Amygdala (tissue), 56 donors: ENCODE data around the gene PCP2.

ENCODE experiments used
- DNase-seq, 56 donors: peaks; one replicate each; lab custom pipeline; 2025; lab: John Stamatoyannopoulos, UW

Gene PCP2

DNA sequence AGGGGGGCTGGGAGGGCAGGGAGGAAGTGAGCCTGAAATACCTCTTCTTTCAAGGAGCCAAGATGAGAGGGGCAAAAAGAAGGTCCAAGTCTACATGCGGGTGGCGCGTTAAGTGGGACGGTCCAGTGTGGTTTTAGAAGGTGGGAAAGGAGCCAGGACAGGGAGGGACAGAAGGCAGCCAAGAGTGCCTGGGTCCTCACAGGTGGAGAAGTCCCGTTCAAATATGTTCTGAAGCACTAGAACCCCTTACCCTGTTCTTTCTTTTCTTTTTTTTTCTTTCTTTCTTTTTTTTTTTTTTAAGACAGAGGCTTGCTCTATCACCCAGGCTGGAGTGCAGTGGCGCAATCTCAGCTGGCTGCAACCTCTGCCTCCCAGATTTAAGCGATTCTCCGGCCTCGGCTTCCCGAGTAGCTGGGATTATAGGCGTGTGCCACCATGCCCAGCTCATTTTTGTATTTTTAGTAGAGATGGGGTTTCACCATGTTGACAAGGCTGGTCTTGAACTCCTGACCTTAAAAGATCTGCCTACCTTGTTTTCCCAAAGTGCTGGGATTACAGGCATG is 30.5 kb downstream of the PCP2 start:
- DNase-seq, result no peak

DNA sequence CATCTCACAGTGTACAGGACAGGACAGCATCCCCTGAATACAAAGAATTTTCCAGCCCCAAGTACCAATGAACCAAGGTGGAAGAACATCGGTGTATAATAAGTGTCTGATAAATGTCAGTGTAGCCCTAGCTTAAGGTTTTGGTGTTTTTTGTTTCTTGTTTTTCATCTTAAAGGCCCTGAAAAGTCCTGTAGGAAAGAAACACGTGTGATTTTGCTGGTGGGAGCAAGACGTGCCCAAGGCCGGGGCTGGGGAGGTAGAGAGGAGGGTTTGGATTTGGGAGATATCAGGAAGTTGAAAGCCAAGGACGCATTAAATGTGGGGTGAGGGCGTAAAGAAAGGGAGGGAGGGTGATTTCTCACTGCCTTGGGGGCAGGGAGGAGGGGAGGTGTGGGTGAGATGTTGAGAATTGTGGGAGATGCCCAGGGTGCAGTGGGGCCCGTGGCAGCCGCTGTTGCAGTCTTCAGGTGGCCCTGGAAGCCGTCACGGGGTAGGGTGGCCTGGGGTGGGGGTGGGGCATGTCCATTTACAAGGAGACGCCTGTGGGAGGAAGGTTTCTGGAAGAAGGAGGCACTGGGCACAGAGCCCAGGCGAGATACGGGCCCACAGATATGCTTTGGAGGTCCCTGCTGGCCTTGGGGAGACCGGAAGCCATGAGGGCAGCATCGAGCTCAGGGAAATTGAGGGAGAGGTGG is 31.1 kb downstream of the PCP2 start:
- no peak for DNase-seq

DNA sequence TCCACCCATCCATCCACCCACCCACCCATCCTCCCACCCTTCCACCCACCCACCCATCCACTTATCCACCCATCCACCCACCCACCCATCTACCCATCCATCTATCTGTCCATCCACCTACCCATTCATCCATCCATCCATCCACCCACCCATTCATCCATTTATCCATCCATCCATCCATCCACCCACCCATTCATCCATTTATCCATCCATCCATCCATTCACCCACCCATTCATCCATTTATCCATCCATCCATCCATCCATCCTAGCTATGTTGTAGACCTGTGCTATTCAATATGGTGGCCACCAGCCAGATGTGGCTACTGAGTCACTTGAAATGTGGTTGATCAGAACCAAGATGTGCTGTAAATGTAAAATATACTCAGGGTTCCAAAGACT is 32.8 kb downstream of the PCP2 start:
- no peak for DNase-seq

DNA sequence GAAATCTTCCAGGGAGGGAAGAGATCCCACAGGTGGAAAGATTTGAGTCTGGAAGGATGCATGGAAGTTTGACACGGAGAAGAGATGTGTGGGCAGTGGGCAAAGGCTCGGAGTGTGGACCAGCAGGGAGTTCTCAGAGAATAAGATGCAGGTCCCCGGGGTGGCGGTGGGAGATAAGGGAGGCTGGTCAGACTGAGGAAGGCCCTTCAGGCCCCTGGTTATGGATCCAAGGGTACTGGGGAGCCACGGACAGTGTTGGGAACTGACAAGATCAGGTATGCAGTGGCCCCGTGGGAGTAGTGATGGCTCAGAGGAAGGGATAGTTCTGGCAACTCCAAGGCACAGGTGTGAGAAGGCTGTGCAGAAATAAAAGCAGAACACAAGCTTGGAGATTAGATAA is 35.3 kb downstream of the PCP2 start:
- DNase-seq, result no peak

DNA sequence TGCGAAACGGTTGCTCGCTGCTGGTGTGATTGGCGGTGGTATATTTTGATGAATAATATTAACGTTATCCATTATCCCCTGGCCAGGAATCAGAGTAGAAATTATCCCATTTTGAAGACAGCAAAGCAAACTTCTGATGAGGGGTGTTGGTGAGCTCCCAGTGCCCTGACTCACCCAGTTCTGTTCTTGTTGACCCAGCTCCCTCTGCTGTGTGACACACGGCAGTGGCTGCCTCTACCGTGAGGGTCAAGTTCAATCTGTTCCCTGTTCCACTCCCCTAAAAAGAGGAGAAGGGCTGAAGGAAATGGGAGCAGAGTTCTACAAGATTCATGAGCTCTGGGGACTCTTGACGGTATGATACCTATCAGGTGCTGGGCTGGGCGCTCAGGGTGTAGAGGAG is 35.8 kb downstream of the PCP2 start:
- no peak for DNase-seq

DNA sequence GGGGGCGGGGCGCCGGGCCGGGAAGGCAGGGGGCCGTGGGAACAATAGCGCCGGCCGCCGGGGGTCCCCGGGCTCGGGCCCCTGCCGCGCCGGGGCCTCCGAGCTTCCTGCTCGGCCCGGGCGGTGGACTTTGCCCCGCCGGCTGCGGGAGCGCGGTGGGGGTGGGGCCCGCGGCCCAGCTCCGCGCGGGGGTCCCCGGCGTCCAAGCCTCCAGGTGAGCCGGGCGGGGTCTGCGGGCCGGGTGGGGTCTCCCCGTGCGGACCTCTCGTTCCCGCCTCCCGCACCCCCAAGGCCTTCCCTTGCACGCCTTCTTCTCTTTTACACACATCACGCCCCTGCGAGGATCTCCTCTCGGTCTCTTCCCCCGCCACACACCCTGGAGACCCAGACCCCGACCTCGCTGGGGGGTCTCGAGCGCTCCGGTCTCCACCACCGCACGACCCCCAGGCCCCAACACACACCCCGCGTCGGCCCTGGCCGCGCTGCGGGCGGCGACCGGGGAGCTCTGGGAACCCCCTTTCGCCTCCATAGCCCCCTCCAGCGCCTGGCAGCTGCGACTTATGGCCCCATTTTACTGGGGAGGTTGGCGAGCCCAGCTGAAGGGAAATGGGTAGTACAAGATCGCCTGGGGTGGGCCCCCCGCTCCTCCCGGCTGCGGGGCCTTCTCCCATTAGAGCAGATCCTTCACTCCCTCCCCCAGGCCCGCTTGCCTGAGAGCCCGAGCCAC is 37.1 kb downstream of the PCP2 start:
- no peak for DNase-seq

DNA sequence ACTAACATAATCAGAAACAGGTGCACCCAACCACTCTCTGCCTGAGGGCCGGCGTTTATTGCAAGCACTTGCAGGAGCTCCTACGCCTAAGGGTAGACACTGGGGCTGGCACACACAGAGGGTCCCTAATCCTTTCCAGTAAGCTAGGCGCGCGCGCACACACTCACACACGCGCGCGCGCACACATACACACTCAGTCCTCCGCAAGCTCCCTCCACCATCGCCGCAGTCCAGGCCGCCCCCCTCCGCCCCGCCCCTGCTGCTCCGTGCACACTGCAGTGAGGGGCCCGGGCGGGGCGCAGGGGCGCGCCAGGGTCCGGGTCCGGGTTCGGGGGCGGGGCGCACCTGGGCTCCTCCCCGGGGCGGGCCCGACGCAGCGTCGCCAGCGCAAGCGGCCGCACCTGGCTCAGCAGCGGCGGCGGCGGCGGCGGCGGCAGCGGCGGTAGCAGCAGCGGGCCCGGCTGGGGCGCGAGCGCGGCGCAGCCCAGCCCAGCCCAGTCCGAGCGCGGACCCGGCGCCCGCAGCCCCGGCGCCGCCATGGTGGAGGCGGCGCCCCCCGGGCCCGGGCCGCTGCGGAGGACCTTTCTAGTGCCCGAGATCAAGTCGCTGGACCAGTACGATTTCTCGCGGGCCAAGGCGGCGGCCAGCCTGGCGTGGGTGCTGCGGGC is 37.9 kb downstream of the PCP2 start, which contains the start of gene CAMSAP3:
Gene CAMSAP3, plus strand, starts transcription at position 398 of the 668 bp plus-strand sequence. Its CDS starts 140 bp downstream, at position 538.
- peak in 14 of 56 donors; percentile 3 to 49 (median 14) for DNase-seq

DNA sequence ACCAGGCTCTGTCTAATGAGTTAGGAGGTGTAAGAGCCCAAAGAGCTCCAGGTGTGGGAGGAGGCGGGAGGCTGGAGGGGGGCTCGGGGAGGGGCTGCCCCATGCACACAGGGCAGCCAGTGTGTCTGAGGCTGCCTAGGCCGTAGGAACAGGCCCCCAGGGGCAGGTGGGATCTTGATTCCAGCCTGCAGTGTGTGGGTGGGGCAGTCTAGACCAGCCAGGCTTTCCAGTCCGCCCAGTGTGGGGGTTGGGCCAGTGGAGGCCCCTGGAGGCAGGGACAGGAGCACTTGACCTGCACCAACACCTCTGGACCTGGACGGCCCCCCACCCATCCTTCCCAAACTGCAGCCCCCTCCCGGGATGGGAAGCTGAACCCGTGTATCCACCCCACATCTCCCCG is 43.3 kb downstream of the PCP2 start:
- DNase-seq, result no peak

DNA sequence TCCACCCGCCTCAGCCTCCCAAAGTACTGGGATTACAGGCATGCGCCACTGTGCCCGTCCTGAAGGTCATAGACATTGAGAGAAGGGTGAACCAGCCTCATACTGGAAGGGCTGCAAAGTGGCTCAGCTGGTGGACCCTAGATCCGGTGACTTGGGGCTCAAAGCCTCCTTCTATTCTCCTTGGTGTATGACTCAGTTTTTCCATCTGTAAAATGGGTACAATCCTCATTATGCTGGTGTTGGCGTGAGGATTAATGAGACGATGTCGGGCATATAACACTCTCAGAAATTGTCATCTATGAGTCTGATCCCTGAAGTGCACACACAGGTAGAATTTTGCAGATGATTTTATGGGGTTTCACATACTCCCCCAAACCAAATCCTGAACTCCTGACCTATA is 43.7 kb downstream of the PCP2 start:
- no peak for DNase-seq

DNA sequence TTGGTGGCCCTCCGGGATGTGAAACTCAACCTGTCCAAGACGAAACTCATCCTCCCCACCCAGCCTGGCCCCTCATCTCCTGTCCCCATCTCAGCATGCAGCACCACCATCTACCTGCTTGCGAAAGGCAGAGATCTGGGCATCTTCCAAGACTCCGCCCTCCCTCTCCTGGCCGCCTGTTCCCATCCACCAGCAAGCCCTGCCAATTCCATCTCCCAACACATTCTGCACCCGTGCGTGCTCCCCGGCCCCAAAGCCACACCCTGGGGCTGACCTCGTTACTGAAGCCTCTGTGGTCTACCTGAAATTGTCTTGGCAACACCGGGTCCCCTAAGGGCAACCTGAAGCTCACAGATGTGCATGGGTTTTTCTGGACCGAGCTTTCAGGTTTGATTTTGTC is 51.1 kb downstream of the PCP2 start:
- no peak for DNase-seq
